NT2/D1 (cell line): ENCODE measurements around the gene AIFM3.

Experiments
- YY1 ChIP-seq: IDR thresholded peaks from 2 replicates; pipeline ENCODE4 v1.6.1; 2011; ENCODE audit not compliant: insufficient read length, insufficient read depth
- ZNF274 ChIP-seq: IDR thresholded peaks from 2 replicates; pipeline ENCODE4 v1.6.1; 2011; ENCODE audit warnings: mild to moderate bottlenecking, low read depth, low read length

GRCh38 chr22:21012446-21013407, 45.7 kb downstream of the AIFM3 start:
- TF ChIP-seq ZNF274 (no peak), YY1 (no peak)
